HG02870 (cell line): ENCODE data around the gene TFB1M.

ENCODE experiments used
- ATAC-seq: cut with Tn5 transposase; IDR thresholded peaks from one replicate; pipeline ENCODE4 v1.9.1; 2021; ENCODE audit warnings: mild to moderate bottlenecking, moderate library complexity; ENCODE audit not compliant: unreplicated experiment

The TFB1M gene

GRCh38 chr6:155213611-155214372, 100.5 kb downstream of the TFB1M start:
- ATAC-seq: no peak

DNA sequence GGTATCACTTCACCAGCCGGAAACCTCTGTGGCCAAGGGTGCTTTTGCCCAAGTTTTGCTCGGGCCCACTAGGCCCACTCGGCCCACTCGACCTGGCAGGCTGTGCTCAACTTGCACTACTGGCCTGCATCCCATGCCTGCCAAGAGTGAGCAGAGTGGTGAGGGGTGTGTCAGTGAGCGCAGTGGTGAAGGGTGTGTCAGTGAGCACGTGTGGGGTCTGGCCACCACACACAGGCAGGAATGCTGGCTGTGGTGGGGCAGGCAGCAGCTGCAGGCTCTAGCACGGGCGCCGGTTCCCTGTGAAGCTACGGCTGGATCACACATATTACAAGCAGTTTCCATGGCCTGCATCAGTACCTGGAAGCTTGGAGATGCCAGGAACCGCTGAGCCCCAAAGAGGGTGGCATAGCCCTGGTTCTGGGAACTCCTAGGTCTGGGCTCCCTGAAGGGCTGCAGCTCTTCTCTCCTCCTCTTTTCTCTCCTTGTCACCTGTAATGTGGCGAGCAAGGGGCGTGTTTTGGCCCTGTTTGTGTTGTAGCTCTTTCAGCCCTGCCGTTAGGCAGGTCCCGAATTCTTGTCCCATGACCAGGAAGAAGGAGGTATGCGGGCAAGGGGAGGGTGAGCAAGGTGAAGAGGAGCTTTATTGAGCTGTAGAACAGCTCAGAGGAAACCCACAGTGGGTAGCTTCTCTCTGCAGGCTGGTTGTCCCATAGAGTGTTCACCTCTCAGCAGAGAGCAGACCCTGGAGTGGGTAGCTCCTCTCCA, 101.5 kb downstream of the TFB1M start:
- no peak for ATAC-seq

DNA sequence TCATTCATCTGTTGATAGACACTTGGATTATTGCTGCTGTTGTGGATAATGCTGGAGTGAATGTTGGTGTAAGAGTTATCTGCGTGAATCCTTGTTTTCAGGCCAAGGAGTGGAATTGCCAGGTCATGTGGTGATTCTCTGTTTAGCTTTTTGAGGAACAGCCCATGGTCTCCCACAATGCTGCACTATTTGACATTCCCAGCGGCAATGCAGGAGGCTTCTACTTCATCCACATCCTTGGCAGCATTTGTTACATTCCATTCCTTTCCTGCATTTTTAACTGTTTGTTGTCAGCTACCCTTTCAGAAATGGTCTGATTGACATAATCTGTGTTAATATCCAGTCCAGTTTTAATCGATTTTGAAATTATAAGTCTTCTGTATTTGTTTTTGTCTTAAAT, 102.2 kb downstream of the TFB1M start:
- no peak for ATAC-seq

GRCh38 chr6:155207223-155207622, 107.1 kb downstream of the TFB1M start:
- ATAC-seq: no peak
